HG03575 (cell line): ENCODE results near the gene RESF1.
"Not testable (repeated sequence)": the region's sequence is repeated elsewhere in the genome, so short reads cannot be mapped to it uniquely, and the experiment has no call there.

ENCODE experiments used
- ATAC-seq: cut with Tn5 transposase; IDR thresholded peaks from one replicate; pipeline ENCODE4 v1.9.1; 2021; ENCODE audit not compliant: unreplicated experiment, insufficient number of reproducible peaks, low FRiP score; ENCODE audit errors: extremely low read depth

The RESF1 gene, protein sequence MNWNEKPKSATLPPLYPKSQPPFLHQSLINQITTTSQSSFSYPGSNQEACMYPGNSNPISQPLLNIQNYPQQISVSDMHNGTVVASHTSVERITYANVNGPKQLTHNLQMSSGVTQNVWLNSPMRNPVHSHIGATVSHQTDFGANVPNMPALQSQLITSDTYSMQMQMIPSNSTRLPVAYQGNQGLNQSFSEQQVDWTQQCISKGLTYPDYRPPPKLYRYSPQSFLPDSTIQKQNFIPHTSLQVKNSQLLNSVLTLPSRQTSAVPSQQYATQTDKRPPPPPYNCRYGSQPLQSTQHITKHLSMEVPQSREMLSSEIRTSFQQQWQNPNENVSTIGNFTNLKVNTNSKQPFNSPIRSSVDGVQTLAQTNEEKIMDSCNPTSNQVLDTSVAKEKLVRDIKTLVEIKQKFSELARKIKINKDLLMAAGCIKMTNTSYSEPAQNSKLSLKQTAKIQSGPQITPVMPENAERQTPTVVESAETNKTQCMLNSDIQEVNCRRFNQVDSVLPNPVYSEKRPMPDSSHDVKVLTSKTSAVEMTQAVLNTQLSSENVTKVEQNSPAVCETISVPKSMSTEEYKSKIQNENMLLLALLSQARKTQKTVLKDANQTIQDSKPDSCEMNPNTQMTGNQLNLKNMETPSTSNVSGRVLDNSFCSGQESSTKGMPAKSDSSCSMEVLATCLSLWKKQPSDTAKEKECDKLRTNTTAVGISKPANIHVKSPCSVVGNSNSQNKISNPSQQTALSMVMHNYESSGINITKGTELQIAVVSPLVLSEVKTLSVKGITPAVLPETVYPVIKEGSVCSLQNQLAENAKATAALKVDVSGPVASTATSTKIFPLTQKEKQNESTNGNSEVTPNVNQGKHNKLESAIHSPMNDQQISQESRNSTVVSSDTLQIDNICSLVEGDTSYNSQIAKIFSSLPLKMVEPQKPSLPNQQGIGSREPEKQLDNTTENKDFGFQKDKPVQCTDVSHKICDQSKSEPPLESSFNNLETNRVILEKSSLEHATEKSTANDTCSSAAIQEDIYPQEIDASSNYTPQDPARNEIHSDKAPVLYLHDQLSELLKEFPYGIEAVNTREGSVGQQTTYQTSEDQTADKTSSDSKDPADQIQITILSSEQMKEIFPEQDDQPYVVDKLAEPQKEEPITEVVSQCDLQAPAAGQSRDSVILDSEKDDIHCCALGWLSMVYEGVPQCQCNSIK (N-terminal part only)

DNA sequence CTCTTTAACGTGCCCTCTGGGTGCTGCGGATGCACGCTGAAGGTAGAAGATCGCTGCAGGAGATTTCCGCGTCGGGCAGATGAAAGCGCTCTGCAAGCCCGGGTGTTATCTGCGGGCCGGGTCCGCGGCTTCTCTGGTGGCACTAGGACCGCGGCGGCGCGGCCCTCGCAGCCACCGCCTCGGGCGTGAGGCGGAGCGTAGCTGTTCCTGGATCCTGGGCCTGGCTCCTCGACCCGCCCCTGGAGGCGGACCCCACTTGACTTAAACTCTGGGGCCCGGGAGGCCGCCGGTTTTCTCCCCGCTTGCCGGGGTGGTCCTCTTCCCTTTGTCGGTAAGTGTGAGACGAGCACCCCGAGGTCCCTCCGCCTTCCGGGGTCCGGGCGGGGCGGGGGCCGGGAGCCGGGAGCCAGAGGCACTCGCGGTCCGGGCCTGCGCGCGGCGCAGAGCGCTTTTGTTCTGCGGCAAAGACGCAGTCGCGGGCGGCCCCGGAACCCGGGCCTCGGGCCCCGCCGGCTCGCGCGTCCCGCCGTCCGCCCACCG lies at the start of gene RESF1:
Gene RESF1, plus strand, starts transcription at position 255 of the 540 bp plus-strand sequence. CDS start 21,541 bp downstream, outside the sequence.
- ATAC-seq, result peak; percentile 68

DNA sequence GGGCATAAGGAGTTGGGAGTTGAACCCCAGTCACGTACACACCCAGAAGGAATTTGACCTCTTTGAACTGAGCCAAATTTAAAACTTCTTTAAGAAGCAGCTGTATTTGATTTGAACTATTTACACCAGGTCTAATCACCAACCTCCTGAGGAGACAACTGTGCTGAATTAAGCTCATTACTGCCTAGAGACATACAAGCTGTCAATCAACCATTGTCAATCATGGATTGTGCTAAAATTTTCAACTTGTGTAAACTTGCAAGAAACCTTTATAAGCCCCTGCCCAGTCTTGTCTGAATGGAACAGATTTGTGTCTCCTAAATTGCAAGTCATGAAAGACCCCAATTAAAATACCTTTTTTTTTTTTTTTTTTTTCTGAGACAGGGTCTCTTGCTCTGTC lies 44.3 kb upstream of the RESF1 start:
- ATAC-seq, result no peak

DNA sequence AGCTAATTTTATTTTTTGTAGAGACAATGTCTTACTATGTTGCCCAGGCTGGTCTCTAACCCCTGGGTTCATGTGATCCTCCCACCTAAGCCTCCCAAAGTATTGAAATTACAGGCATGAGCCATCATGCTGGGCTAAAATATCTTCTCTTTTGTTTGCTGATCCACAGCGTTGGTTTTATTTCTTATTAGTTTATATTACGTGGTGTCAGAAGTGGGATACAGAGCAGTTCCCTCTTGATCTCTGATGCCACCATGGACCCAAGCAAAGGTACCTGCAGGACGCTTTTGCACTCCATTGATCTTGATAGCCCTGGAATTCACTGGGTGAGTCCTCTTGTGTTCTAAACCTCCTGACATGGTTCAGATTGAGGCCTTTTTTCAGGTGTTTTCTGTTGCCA lies 43.8 kb upstream of the RESF1 start:
- ATAC-seq, result no peak

DNA sequence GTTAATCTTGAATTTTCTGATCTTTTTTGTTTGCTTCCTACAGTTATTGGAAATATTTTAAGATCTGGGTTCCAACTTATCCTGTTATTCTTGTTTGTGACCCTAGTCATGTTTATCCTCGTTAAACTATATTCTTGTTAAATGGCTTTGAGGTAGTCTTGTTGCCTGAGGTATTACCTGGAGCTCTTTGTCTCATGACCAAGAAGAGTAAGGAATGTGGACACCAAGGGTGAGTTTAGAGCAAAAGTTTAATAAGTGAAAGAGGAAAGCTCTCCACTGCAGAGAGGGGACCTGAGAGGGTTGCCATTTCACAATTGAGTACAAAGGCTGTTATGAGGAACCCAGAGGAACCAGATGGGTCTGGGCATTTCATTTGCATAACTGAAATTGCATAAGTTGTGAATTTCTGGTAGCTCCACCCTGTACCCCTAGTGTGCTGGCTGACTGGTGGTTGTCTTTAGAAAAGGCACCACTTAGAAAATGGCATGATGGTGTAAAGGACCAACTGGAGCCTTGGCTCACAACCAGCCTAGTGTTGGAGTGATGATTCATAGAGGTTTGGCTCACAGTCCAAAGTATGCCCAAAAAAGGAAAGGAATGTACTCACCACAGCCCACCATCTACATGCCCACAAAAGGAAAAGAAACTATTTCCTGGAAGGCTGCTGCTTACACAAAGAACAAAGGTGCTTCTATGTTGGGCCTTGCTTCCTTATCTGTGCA lies 36.7 kb upstream of the RESF1 start:
- ATAC-seq, result no peak

DNA sequence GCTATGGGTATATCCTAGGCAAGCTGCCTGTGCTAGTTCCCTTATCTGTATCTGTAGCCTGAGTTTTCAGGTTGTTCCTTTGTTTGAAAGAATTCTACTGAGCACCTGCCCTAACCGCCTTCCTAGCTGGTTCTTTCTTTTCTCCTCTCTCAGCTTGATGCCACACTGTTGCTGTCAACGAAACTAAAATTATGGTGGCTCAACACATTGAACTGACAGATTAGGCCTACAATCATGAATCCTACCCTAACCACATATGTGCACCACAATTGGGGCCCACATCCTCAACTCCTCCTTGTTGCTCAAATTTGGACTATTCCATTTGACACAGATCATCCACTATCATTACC lies 36.2 kb upstream of the RESF1 start:
- no peak for ATAC-seq

DNA sequence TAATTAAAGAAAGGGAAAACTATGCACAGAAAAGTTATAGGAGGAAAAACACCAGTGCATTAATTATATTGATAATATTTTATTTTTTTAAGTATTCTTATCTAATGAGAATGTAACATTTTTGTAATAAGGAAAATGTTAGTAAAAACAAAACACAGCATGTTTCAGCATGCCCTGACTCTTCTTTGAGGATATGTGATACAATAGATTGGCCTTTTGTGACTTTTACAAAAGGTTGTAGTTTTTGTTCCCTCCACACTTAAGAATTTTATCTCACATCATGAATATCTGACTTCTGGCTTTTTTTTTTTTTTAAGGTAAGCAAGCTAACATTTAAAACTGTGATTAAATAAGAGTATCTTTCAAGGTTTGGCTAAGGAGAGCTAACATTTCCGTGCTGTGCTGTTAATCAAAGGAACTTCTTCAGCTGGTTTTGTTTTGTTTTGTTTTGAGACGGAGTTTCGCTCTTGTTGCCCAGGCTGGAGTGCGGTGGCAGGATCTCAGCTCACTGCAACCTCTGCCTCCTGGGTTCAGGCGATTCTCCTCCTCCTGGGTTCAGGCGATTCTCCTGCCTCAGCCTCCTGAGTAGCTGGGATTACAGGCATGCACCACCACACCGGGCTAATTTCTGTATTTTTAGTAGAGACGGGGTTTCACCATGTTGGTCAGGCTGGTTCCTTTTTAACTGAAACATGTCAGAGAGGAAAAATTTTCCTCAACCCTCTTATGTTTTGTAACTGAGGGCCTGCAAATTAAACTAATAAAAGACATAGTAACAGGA lies 30.8 kb upstream of the RESF1 start:
- ATAC-seq, result no peak

DNA sequence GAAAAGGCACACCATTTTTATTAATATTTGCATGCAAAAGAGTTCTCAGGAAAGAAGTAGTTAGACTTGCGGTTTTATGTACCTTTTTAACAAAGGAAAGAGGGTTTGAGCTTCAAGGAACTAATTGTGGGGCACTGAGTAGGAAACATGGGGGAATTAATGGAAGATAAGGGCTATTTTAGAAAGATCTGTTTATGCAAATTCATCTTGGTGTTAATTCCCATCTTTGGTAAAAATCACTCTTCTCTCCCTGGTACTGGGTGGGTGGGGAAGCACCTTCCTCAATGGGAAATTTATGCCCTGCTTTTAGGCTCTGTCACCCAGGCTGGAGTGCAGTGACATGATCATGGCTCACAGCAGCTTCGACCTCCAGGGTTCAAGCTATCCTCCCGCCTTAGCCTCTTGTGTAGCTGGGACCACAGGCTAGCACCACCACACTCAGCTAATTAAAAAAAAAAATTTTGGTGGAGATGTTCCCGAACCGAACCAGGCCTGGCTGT lies 30.1 kb upstream of the RESF1 start:
- ATAC-seq, result no peak

DNA sequence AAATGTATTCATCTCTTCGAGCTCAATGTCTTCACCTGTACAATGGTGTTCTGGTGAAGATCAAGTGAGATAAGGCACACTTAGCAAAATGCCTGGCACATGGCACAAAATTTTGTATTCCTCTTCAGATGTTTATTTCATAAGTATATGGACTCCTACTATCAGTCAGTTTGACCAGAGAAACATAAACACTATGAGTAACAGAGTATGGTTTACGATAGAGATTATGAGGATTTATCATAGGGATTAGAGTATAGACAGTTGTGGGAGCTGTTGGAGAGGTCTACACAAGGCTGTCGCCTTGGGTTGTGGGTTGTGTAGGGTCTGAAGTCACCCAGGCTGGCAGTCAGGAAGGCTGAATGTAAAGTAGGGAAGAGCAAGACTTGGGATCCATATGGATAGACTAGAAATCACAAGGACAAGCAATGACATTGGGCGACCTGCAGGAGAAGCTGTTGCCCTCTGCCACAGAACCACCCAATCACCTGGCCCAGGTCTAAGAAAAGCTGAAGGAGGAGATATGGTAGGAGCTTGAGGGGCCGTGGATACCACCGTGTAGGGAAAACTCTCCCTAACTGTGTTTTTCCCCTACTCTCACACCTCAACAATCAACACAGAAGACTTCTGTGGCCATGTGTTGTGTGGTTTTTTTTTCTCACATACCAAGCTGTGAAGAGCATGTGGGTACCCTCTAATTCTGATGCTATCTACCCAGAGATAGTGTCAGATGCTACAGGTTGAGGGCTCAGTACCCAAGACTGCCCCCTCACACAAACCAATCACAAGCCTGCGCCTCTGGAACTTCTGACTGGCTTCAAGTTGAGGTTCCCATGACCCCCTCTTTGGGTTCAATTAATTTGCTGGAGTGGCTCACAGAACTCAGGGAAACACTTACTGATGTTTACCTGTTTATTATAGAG lies 27.2 kb upstream of the RESF1 start:
- no peak for ATAC-seq

DNA sequence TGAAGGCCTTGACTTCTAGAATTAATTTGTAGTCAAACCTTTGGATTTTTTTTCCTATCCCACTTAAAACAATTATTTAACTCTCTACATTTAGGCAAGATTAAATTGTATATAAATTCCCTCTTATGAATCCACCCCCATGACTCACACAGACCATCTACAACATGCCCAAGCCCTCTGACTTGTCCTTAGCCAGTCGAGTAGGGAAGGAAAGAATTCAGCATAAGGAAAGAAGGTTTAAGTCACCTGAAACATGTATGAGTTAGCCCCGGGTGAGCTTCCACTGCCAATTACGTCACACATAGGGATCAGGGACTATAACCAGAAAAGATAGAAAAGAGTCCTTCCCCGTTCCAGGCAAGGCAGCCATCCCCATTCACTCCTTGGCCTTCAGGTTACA lies 14.9 kb upstream of the RESF1 start:
- ATAC-seq, result no peak

DNA sequence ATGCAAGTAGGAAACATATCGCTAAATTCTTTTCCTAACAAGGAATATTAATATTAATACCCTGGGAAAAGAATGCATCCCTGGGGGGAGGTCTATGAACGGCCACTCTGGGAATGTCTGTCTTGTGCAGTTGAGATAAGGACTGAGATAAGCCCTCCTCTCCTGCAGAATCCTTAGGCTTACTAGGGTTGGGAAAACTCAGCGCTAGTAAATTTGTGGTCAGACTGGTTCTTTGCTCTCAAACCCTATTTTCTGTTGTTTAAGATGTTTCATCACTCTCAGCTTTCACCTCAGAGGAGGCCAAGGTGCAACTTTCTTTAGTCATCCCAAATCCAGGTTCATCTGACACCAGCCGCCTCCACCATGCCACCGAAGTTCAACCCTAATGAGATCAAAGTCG lies 11.2 kb upstream of the RESF1 start:
- no peak for ATAC-seq

DNA sequence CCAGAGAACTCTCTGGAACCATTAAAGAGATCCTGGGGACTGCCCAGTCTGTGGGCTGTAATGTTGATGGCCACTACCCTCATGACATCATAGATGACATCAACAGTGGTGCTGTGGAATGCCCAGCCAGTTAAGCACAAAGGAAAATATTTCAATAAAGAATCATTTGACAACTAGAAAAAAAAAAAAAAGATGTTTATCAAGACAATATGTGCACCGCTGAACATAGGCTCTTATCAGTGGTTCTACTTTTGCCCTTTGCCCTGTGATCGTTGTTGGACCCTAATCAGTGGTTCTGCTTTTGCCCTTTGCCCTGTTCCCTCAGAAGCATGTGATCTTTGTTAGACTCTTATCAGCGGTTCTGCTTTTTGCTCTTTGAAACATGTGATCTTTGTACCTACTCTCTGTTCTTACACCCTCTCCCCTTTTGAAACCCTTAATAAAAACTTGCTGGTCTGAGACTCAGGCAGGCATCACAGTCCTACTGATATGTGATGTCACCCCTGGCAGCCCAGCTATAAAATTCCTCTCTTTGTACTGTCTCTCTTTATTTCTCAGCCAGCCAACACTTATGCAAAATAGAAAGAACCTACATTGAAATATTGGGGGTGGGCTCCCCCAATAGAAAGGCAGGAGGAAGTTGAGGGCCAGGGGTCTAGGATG lies 10.4 kb upstream of the RESF1 start:
- not testable (repeated sequence) for ATAC-seq

DNA sequence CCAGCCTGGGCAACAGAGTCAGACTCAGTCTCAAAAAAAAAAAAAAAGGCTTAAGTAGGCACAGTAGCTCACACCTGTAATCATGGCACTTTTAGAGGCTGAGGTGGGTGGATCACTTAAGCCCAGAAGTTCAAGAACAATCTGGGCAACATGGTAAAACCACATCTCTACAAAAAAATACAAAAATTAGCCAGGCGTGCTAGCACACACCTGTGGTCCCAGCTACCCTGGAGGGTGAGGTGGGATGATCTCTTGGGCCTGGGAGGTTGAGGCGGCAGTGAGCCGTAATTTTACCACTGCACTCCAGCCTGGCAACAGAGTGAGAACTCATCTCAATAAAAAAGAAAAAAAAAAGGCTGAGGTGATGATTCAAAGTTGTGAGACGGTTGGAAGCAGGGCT lies 9.1 kb upstream of the RESF1 start:
- no peak for ATAC-seq

DNA sequence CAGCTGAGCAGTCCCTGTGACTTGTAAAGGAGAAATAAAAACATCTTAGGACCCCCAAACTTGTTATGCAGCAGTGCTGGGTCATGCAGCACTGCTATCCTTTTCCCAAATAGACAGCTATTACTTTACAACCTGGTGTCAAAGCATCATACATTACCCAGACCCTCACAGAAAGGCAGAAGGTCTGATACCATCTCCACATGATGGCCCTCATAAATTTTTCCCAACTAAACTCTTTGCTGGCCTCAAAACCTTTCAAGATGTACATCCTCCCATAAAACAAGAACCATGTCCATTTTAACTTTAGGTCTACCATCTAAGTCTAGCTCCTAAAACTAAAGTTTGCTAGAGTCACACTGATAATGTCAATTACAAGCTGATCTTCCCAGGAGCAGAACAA lies 8.7 kb upstream of the RESF1 start:
- ATAC-seq, result no peak

DNA sequence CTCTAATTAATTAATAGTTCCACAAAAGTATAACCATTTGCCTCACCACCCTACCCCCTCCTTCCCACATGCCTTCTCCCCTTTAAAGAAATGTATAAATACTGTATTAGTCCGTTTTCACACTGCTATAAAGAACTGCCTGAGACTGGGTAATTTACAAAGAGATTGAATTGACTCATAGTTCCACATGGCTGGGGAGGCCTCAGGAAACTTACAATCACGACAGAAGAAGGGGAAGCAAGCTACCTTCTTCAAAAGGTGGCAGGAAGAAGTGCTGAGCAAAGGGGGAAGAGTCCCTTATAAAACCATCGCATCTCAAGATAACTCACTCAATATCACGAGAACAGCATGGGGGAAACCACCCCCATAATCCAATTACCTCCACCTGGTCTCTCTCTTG lies 8.2 kb upstream of the RESF1 start:
- no peak for ATAC-seq

DNA sequence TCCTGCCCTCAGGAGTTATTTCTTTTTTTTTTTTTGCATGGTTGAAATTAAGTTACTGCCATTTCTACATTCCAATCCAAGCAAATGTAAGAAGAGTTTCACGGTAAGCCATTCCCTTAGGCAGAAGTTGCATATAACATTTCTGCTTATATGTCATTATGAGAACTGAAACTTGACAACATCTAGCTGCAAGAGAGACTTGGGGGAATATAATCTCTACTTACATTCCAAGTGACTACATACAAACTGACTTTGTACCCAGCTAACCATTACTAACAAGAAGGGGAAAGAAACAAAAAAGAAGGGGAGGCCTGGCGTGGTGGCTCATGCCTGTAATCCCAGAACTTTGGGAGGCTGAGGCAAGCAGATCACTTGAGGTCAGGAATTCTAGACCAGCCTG lies 7.3 kb upstream of the RESF1 start:
- ATAC-seq, result no peak

DNA sequence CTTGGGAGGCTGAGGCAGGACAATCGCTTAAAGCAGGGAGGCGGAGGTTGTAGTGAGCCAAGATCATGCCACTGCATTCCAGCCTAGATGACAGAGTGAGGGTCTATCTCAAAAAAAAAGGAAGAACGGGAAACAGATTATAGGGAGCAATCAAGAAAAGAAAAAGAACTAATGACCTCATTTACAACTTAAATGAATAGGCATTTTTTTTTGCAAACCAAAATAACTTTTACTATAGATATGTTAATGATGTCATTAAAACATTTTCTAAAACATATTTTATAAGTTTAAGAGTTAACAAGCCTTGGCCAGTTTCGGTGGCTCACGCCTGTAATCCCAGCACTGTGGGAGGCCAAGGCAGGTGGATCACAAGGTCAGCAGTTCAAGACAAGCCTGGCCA lies 6.8 kb upstream of the RESF1 start:
- no peak for ATAC-seq
